Measurements from ENCODE around the gene AGPAT3. TPM values are rescaled to one million over a fixed set of nuclear protein-coding genes. Genes with fewer than 3 reads are reported as not detected.

AGPAT3 gene
- total and polyA plus RNA-seq, 8 donors = 13.6 to 49.6 (median 31.4) TPM

- H3K27ac ChIP-seq = no peak overlapping the region
- ATAC-seq (no peak), DNase-seq (peak in 1 of 6 donors; percentile 7), FAIRE-seq (no peak)
- WGBS, 2 donors = 77 to 91% methylated on average over 9 of the region's 9 CpGs
- intact Hi-C loops (cut with DNase I) = no loop called here
- TF ChIP-seq, protein P1, sequence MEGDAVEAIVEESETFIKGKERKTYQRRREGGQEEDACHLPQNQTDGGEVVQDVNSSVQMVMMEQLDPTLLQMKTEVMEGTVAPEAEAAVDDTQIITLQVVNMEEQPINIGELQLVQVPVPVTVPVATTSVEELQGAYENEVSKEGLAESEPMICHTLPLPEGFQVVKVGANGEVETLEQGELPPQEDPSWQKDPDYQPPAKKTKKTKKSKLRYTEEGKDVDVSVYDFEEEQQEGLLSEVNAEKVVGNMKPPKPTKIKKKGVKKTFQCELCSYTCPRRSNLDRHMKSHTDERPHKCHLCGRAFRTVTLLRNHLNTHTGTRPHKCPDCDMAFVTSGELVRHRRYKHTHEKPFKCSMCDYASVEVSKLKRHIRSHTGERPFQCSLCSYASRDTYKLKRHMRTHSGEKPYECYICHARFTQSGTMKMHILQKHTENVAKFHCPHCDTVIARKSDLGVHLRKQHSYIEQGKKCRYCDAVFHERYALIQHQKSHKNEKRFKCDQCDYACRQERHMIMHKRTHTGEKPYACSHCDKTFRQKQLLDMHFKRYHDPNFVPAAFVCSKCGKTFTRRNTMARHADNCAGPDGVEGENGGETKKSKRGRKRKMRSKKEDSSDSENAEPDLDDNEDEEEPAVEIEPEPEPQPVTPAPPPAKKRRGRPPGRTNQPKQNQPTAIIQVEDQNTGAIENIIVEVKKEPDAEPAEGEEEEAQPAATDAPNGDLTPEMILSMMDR (IDR thresholded peaks at IDR 0.05) = no peak
- H3K9me3 ChIP-seq = no peaks in the 10 kb centered on the region
- H3K27me3 ChIP-seq = no peaks in the 10 kb centered on the region
- H3K4me3 ChIP-seq = no peak overlapping the region
- no peaks in the 10 kb centered on the region for H3K36me3 ChIP-seq
- H3K4me1 ChIP-seq = no peaks in the 10 kb centered on the region
Observed at GRCh38 chr21:43994646-43995045, 129.6 kb downstream of the AGPAT3 start.

DNA sequence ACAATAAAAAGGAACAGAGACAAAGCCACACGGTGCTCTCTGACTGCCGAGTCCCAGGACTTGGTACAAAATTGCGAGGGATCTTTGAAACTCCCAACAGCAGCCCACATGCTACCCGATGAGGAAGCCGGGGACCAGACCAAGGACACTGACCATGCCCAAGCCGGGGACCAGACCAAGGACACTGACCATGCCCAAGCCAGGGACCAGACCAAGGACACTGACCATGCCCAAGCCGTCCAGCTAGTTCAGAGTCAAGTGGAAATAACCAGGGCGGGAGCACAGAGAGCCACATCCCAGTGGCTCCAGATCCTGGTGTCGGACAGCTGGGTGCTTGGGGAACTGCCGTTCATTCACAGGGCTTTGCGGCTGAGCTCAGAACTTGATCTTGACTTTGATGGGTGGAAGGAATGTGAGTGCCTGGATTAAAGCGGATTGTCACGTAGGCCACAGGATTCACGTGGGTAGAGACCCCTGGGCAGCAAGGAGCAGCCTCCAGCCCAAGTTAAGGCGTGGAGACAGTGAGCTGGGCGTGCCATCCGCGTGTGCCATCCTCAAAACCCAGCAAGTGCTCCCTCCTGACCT is 130.6 kb downstream of the AGPAT3 start:
- ATAC-seq (no peak), DNase-seq (peak in 1 of 6 donors; percentile 22)

GRCh38 chr21:43997766-43998742 is 133.0 kb downstream of the AGPAT3 start:
- no peak for ATAC-seq
- DNase-seq = no peak
- Histone ChIP-seq H3K27ac (no peak overlapping the region), H3K4me3 (no peak overlapping the region), H3K36me3 (no peaks in the 10 kb centered on the region), H3K27me3 (no peaks in the 10 kb centered on the region), H3K9me3 (no peaks in the 10 kb centered on the region), H3K4me1 (no peaks in the 10 kb centered on the region)
- TF ChIP-seq, protein P1 (IDR thresholded peaks at IDR 0.05) = no peak
- intact Hi-C loops (cut with DNase I) = no loop called here
- 80 to 83% methylated on average over 5 of the region's 5 CpGs for WGBS, 2 donors
- no peak for FAIRE-seq

More for the DNA sequence above, 130.6 kb downstream of the AGPAT3 start:
- WGBS, 2 donors = 75 to 86% methylated on average over 18 of the region's 18 CpGs
- Histone ChIP-seq H3K27me3 (no peaks in the 10 kb centered on the region), H3K9me3 (no peaks in the 10 kb centered on the region), H3K36me3 (no peaks in the 10 kb centered on the region), H3K4me1 (no peaks in the 10 kb centered on the region), H3K4me3 (no peak overlapping the region), H3K27ac (no peak overlapping the region)
- FAIRE-seq = no peak
- intact Hi-C loops (cut with DNase I) = no loop called here
- TF ChIP-seq, protein P1 (IDR thresholded peaks at IDR 0.05) = no peak

GRCh38 chr21:44000360-44000759 is 135.3 kb downstream of the AGPAT3 start:
- 49 to 56% methylated on average over 7 of the region's 7 CpGs for WGBS, 2 donors
- Histone ChIP-seq H3K4me3 (no peak overlapping the region), H3K9me3 (no peaks in the 10 kb centered on the region), H3K36me3 (no peaks in the 10 kb centered on the region), H3K27me3 (no peaks in the 10 kb centered on the region), H3K4me1 (no peaks in the 10 kb centered on the region), H3K27ac (no peak overlapping the region)
- FAIRE-seq = no peak
- TF ChIP-seq, protein P1 (IDR thresholded peaks at IDR 0.05) = no peak
- ATAC-seq = no peak
- intact Hi-C loops (cut with DNase I) = no loop called here
- DNase-seq = no peak

Data from pancreas (tissue), 10 donors.